Ovary (tissue), 9 donors: ENCODE measurements around the gene USP43. TPM values are rescaled to one million over a fixed set of nuclear protein-coding genes. Genes with fewer than 3 reads are reported as not detected.

ENCODE experiments used
- DNase-seq, 5 donors: peaks; one replicate each; pipeline ENCODE4 v3.0.0-alpha.2; 2019 to 2020
- H3K27ac ChIP-seq, 2 donors: fragments of 200-600 bp; one replicate each; pipeline versions ENCODE4 v1.5.1 to v1.8.0; 2019 to 2022
- H3K27me3 ChIP-seq: fragments of 200-600 bp; one replicate; pipeline ENCODE4 v1.8.0; 2022
- H3K36me3 ChIP-seq: fragments of 200-600 bp; sonication (generic); one replicate; pipeline ENCODE4 v1.5.1; 2019
- H3K4me1 ChIP-seq: one replicate; pipeline ENCODE4 v1.8.1; 2013; ENCODE audit warnings: mild to moderate bottlenecking, moderate library complexity; ENCODE audit not compliant: insufficient read depth
- H3K4me3 ChIP-seq: fragments of 200-600 bp; sonication (generic); one replicate; pipeline ENCODE4 v1.5.1; 2017
- H3K9me3 ChIP-seq, 2 donors: fragments of 200-600 bp in 1 of 2; sonication (generic) in 1 of 2; one replicate each; pipeline versions ENCODE4 v1.5.1 to v1.8.1; 2013 to 2019; ENCODE audit warnings: mild to moderate bottlenecking in 1 of 2, moderate library complexity in 1 of 2
- EP300 ChIP-seq: sonication (generic); formaldehyde crosslinking; IDR thresholded peaks from one replicate; pipeline ENCODE4 v1.6.1; 2017; ENCODE audit warnings: antibody characterized with exemption
- POLR2A ChIP-seq: fragments of 450-650 bp; IDR thresholded peaks from one replicate; pipeline ENCODE4 v1.6.1; 2017; ENCODE audit warnings: antibody characterized with exemption, mild to moderate bottlenecking, moderate library complexity
- WGBS, 3 donors: extraction: QIAGEN DNeasy Blood & Tissue Kit in 1 of 3; methylation state at CpG; one replicate each; pipeline versions ENCODE4 v1.1.5 to v1.1.7; 2013 to 2017; 5-methylcytosine and 5-hydroxymethylcytosine counted together
- intact Hi-C, 4 donors: fragments of 100-400 bp; cut with DNase I; formaldehyde crosslinking; loops; one replicate each; pipeline versions ENCODE4 v1.11.0 to v1.15.1; 2022 to 2023
- polyA plus RNA-seq, 2 donors: library from polyadenylated mRNA; stranded (reverse); fragments of 200-250 nt in 1 of 2; fragments of 350-450 nt in 1 of 2; fragmentation: Illumina TruSeq in 1 of 2; extraction: RNeasy Lipid Tissue Mini Kit (QIAGEN cat#74804) in 1 of 2; gene quantifications; one replicate each; pipeline ENCODE4 v1.2.3, GENCODE V29; 2013 to 2014
- total RNA-seq, 7 donors: library from RNA; depleted of rRNA in 2 of 7; stranded (reverse); fragments of >200 nt in 2 of 7; fragmentation: NEBNext Ultra II Directional in 3 of 7; extraction: Animal tissue kit (Norgen Biotek cat#: 25700) in 3 of 7; gene quantifications; one replicate each; pipeline versions ENCODE4 v1.1.0 to v1.2.4, GENCODE V29; 2016 to 2023
- TF ChIP-seq, protein P1 (sequence below), 3 donors: fragments of 450-650 bp in 2 of 3; fragments of 200-600 bp in 1 of 3; IDR thresholded peaks; one replicate each; pipeline versions ENCODE4 v1.5.1 to v1.8.0; 2016 to 2022; ENCODE audit warnings: antibody characterized with exemption in 3 of 3, mild to moderate bottlenecking in 1 of 3
- donor health status: DM: no; HTN: no; CAD: no; lungs with moderate emphysema.
- donor health status: DM: no; HTN: no; CAD: no.
- donor health status: Bipolar disorder and iron deficiency.
- donor health status: DM: yes; HTN: yes; CAD: no.
- donor health status: DM: no; HTN: no; CAD: no.
- donor health status: DM: yes; HTN: yes; CAD: no.

The USP43 gene
- total and polyA plus RNA-seq, 9 donors, result 0.13 to 11.1 (median 0.68) TPM; not detected in 1

GRCh38 chr17:9728005-9728404 lies 82.7 kb downstream of the USP43 start:
- H3K9me3 ChIP-seq, result no peaks in the 10 kb centered on the region
- H3K27ac ChIP-seq, result no peak overlapping the region
- intact Hi-C loops, result loop anchor here in 1 of 4 donors (10.0 kb wide), 1 partner anchor 887 kb away; no protein-coding TSS in a partner anchor
- TF ChIP-seq, protein P1, sequence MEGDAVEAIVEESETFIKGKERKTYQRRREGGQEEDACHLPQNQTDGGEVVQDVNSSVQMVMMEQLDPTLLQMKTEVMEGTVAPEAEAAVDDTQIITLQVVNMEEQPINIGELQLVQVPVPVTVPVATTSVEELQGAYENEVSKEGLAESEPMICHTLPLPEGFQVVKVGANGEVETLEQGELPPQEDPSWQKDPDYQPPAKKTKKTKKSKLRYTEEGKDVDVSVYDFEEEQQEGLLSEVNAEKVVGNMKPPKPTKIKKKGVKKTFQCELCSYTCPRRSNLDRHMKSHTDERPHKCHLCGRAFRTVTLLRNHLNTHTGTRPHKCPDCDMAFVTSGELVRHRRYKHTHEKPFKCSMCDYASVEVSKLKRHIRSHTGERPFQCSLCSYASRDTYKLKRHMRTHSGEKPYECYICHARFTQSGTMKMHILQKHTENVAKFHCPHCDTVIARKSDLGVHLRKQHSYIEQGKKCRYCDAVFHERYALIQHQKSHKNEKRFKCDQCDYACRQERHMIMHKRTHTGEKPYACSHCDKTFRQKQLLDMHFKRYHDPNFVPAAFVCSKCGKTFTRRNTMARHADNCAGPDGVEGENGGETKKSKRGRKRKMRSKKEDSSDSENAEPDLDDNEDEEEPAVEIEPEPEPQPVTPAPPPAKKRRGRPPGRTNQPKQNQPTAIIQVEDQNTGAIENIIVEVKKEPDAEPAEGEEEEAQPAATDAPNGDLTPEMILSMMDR (IDR thresholded peaks at IDR 0.05), result no peak
- TF ChIP-seq EP300 (no peak), POLR2A (no peak)
- H3K4me1 ChIP-seq, result no peaks in the 10 kb centered on the region
- DNase-seq, result no peak
- H3K27me3 ChIP-seq, result no peaks in the 10 kb centered on the region
- no peaks in the 10 kb centered on the region for H3K36me3 ChIP-seq
- H3K4me3 ChIP-seq, result no peak overlapping the region
- WGBS, 3 donors, result 90 to 94% (median 90%) methylated on average over 18 of the region's 18 CpGs

DNA sequence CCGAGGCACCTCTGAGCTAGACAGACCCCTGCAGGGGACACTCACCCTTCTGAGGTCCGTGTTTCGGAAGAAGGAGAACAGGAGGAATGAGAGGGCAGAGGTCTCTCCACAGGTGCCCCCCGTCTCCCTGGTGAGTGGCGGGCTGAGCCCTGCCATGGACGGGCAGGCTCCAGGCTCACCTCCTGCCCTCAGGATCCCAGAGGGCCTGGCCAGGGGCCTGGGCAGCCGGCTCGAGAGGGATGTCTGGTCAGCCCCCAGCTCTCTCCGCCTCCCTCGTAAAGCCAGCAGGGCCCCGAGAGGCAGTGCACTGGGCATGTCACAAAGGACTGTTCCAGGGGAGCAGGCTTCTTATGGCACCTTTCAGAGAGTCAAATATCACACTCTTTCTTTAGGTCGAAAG lies 83.2 kb downstream of the USP43 start:
- Histone ChIP-seq H3K4me3 (no peak overlapping the region), H3K27ac (no peak overlapping the region), H3K9me3 (no peaks in the 10 kb centered on the region), H3K4me1 (no peaks in the 10 kb centered on the region), H3K27me3 (no peaks in the 10 kb centered on the region), H3K36me3 (no peaks in the 10 kb centered on the region)
- no peak for DNase-seq
- intact Hi-C loops, result loop anchor here in 1 of 4 donors (10.0 kb wide), 1 partner anchor 886 kb away; no protein-coding TSS in a partner anchor
- WGBS, 3 donors, result 48 to 66% (median 50%) methylated on average over 12 of the region's 12 CpGs
- TF ChIP-seq, protein P1 (IDR thresholded peaks at IDR 0.05), result no peak
- TF ChIP-seq POLR2A (no peak), EP300 (no peak)

GRCh38 chr17:9729034-9729650 lies 83.8 kb downstream of the USP43 start:
- TF ChIP-seq POLR2A, result no peak
- no peak for TF ChIP-seq EP300
- TF ChIP-seq, protein P1 (IDR thresholded peaks at IDR 0.05), result peak; percentile 21 to 86 (median 75)
- Histone ChIP-seq H3K9me3 (no peaks in the 10 kb centered on the region), H3K27ac (no peak overlapping the region), H3K36me3 (no peaks in the 10 kb centered on the region), H3K27me3 (no peaks in the 10 kb centered on the region), H3K4me1 (no peaks in the 10 kb centered on the region), H3K4me3 (no peak overlapping the region)
- no peak for DNase-seq
- WGBS, 3 donors, result 1 to 8% (median 2%) methylated on average over 2 of the region's 2 CpGs
- intact Hi-C loops, result loop anchor here in 1 of 4 donors (10.0 kb wide), 1 partner anchor 886 kb away; no protein-coding TSS in a partner anchor

DNA sequence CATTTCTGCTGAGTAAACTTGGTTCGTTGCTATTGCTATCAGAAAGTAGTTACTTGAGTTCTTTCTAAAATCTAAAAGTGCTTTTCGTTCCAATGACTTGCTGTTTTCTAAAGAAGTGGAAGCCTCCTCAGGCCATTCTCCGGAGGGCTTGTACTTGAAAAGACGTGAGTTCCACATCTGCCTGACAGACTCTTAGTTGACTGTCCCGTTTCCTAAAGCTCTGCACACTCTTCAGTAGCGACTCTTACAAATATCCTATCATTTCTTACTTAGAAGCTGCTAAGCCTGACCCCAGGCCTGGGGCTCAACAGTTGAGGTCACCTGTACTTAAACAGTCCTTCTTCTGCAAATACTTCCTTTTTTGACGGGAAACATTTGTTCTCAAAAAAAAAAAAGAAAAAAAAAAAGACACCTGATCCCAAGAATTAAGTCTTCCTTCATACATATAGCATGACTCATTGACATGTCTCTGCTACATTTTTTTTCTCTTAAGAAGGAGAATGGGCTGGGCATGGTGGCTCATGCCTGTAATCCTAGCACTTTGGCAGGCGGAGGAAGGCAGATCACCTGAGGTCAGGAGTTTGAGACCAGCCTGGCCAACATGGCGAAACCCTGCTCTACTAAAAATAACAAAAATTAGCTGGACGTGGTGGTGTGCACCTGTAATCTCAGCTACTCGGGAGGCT lies 84.6 kb downstream of the USP43 start:
- no peak for DNase-seq
- intact Hi-C loops, result loop anchor here in 1 of 4 donors (10.0 kb wide), 1 partner anchor 885 kb away; no protein-coding TSS in a partner anchor
- Histone ChIP-seq H3K4me1 (no peaks in the 10 kb centered on the region), H3K27me3 (no peaks in the 10 kb centered on the region), H3K4me3 (no peak overlapping the region), H3K36me3 (no peaks in the 10 kb centered on the region), H3K27ac (no peak overlapping the region), H3K9me3 (no peaks in the 10 kb centered on the region)
- 78 to 80% (median 79%) methylated on average over 11 of the region's 11 CpGs for WGBS, 3 donors
- TF ChIP-seq POLR2A (no peak), EP300 (no peak)
- TF ChIP-seq, protein P1 (IDR thresholded peaks at IDR 0.05), result no peak
